SK-N-SH (cell line): ENCODE measurements around the gene MXI1. TPM values are rescaled to one million over a fixed set of nuclear protein-coding genes. Genes with fewer than 3 reads are reported as not detected.

Experiments used
- CTCF ChIA-PET: fragments of 300-600, 350-600 bp; formaldehyde crosslinking; extraction: SDS; loops from one replicate; lab custom pipeline; 2021; lab: Yijun Ruan, JAX
- POLR2A ChIA-PET: fragments of 350-600 bp; sonication (Branson Sonifier 250); formaldehyde crosslinking; extraction: SDS; loops from one replicate; lab custom pipeline; 2020; ENCODE audit warnings: antibody characterized with exemption, inconsistent platforms; lab: Yijun Ruan, JAX
- DNase-seq: peaks from one replicate; pipeline ENCODE4 v3.0.0; 2012
- H2AFZ ChIP-seq: fragments of 200-600 bp; sonication (generic); 2 replicates; pipeline ENCODE4 v1.8.1; 2016; ENCODE audit warnings: antibody characterized with exemption, mild to moderate bottlenecking, low read depth
- H3F3A ChIP-seq: fragments of 200-600 bp; sonication (generic); replicated peaks from 2 replicates; pipeline ENCODE3; 2016; ENCODE audit warnings: antibody characterized with exemption, mild to moderate bottlenecking; ENCODE audit not compliant: insufficient read depth
- H3K27ac ChIP-seq, 2 experiments: fragments of 200-500 bp in 1 of 2; fragments of 200-600 bp in 1 of 2; sonication (Bioruptor generic) in 1 of 2; sonication (generic), shearing (Covaris generic) in 1 of 2; 2 replicates each; pipeline versions ENCODE4 v1.5.1 to v1.6.1; 2014 to 2016; ENCODE audit warnings: low read depth in 2 of 2, inconsistent platforms in 1 of 2, low read length in 1 of 2, mild to moderate bottlenecking in 1 of 2, mixed read lengths in 1 of 2
- H3K27me3 ChIP-seq: fragments of 200-600 bp; sonication (generic), shearing (Covaris generic); 2 replicates; pipeline ENCODE4 v1.6.1; 2016; ENCODE audit warnings: mixed run types; ENCODE audit not compliant: insufficient read depth
- H3K36me3 ChIP-seq, 2 experiments: fragments of 200-500 bp in 1 of 2; fragments of 200-600 bp in 1 of 2; sonication (Bioruptor generic) in 1 of 2; sonication (generic) in 1 of 2; replicated peaks in 1 of 2; 2 replicates each; pipeline versions ENCODE3 to v1.5.1; 2014 to 2016; ENCODE audit warnings: low read length in 1 of 2, mild to moderate bottlenecking in 1 of 2; ENCODE audit not compliant: insufficient read depth in 2 of 2, control insufficient read depth in 1 of 2
- H3K4me1 ChIP-seq, 2 experiments: fragments of 200-500 bp in 1 of 2; fragments of 200-600 bp in 1 of 2; sonication (Bioruptor generic) in 1 of 2; sonication (generic), shearing (Covaris generic) in 1 of 2; 2 replicates each; pipeline versions ENCODE4 v1.5.1 to v1.6.1; 2014 to 2016; ENCODE audit warnings: low read depth in 1 of 2, low read length in 1 of 2, mixed run types in 1 of 2; ENCODE audit not compliant: insufficient read depth in 2 of 2, control insufficient read depth in 1 of 2
- H3K4me2 ChIP-seq: fragments of 200-600 bp; sonication (generic), shearing (Covaris generic); 2 replicates; pipeline ENCODE4 v1.6.1; 2017; ENCODE audit warnings: mixed run types
- H3K4me3 ChIP-seq, 2 experiments: fragments of 200-500 bp in 1 of 2; fragments of 200-600 bp in 1 of 2; sonication (Bioruptor generic) in 1 of 2; sonication (generic), shearing (Covaris generic) in 1 of 2; 2 replicates each; pipeline versions ENCODE4 v1.5.1 to v1.8.1; 2014 to 2016; ENCODE audit warnings: low read depth in 2 of 2, inconsistent platforms in 1 of 2, low read length in 1 of 2, mild to moderate bottlenecking in 1 of 2, mixed read lengths in 1 of 2, moderate library complexity in 1 of 2
- H3K79me2 ChIP-seq: fragments of 200-600 bp; sonication (generic); 2 replicates; pipeline ENCODE4 v1.8.1; 2017; ENCODE audit warnings: mild to moderate bottlenecking; ENCODE audit not compliant: insufficient read depth
- H3K9ac ChIP-seq: fragments of 200-600 bp; sonication (generic); 2 replicates; pipeline ENCODE4 v1.6.1; 2017; ENCODE audit warnings: mixed run types
- H3K9me2 ChIP-seq: fragments of 200-600 bp; sonication (generic); 2 replicates; pipeline ENCODE4 v1.6.1; 2017; ENCODE audit warnings: mixed run types
- H3K9me3 ChIP-seq: fragments of 200-600 bp; sonication (generic); 2 replicates; pipeline ENCODE4 v1.6.1; 2017; ENCODE audit warnings: mixed run types, mild to moderate bottlenecking, moderate library complexity
- H4K20me1 ChIP-seq: fragments of 200-600 bp; sonication (generic); 2 replicates; pipeline ENCODE4 v1.6.1; 2017; ENCODE audit warnings: mild to moderate bottlenecking, mixed run types; ENCODE audit not compliant: insufficient read depth
- CTCF ChIP-seq: fragments of 200-600 bp; sonication (generic); IDR thresholded peaks from 2 replicates; pipeline ENCODE4 v1.6.1; 2017; ENCODE audit warnings: antibody characterized with exemption, mild to moderate bottlenecking, moderate library complexity
- EP300 ChIP-seq, 2 experiments: IDR thresholded peaks; 2 replicates each; pipeline versions ENCODE4 v1.4.0 to v1.6.1; 2012; ENCODE audit warnings: borderline replicate concordance in 1 of 2, low read depth in 1 of 2, low read length in 1 of 2
- EZH2phosphoT487 ChIP-seq: fragments of 200-600 bp; sonication (generic); IDR thresholded peaks from 2 replicates; pipeline ENCODE4 v1.6.1; 2017; ENCODE audit warnings: low read depth, mixed run types, mild to moderate bottlenecking, antibody characterized with exemption, moderate library complexity, borderline replicate concordance
- FOSL2 ChIP-seq: IDR thresholded peaks from 2 replicates; pipeline ENCODE4 v1.4.0; 2012; ENCODE audit warnings: low read depth, mild to moderate bottlenecking, moderate library complexity, borderline replicate concordance
- FOXM1 ChIP-seq: IDR thresholded peaks from 2 replicates; pipeline ENCODE4 v1.4.0; 2012; ENCODE audit warnings: low read depth, mild to moderate bottlenecking
- GABPA ChIP-seq: IDR thresholded peaks from 2 replicates; pipeline ENCODE4 v1.4.0; 2012; ENCODE audit warnings: low read depth, mild to moderate bottlenecking
- IRF3 ChIP-seq: fragments of 150-350 bp; IDR thresholded peaks from 2 replicates; pipeline ENCODE4 v1.6.1; 2016; ENCODE audit warnings: mild to moderate bottlenecking, low read depth, low read length
- JUND ChIP-seq: IDR thresholded peaks from 2 replicates; pipeline ENCODE4 v1.4.0; 2012
- MAX ChIP-seq: IDR thresholded peaks from 2 replicates; pipeline ENCODE4 v1.4.0; 2012; ENCODE audit warnings: low read depth
- MXI1 ChIP-seq: IDR thresholded peaks from 2 replicates; pipeline ENCODE4 v1.6.1; 2012; ENCODE audit warnings: mild to moderate bottlenecking, low read depth, low read length, improper control_type of control experiment
- NFIC ChIP-seq: IDR thresholded peaks from 2 replicates; pipeline ENCODE4 v1.4.0; 2012; ENCODE audit warnings: borderline replicate concordance
- NRF1 ChIP-seq: IDR thresholded peaks from 2 replicates; pipeline ENCODE4 v1.6.1; 2012; ENCODE audit warnings: low read depth, mild to moderate bottlenecking, low read length
- PBX3 ChIP-seq: IDR thresholded peaks from 2 replicates; pipeline ENCODE4; 2012
- RAD21 ChIP-seq: IDR thresholded peaks from 2 replicates; pipeline ENCODE4 v1.6.1; 2012; ENCODE audit warnings: mild to moderate bottlenecking, low read length
- RFX5 ChIP-seq: IDR thresholded peaks from 2 replicates; pipeline ENCODE4 v1.6.1; 2012; ENCODE audit warnings: mild to moderate bottlenecking, improper control_type of control experiment, low read length
- SMC3 ChIP-seq: IDR thresholded peaks from 2 replicates; pipeline ENCODE4 v1.6.1; 2012; ENCODE audit warnings: low read depth, low read length, improper control_type of control experiment
- TEAD4 ChIP-seq: IDR thresholded peaks from 2 replicates; pipeline ENCODE4 v1.4.0; 2012; ENCODE audit warnings: mild to moderate bottlenecking, borderline replicate concordance; ENCODE audit not compliant: insufficient read depth
- USF1 ChIP-seq: IDR thresholded peaks from 2 replicates; pipeline ENCODE4 v1.4.0; 2012; ENCODE audit warnings: low read depth, borderline replicate concordance
- WGBS: methylation state at CpG from one replicate; pipeline ENCODE4 v1.1.6; 2017; ENCODE audit warnings: low lambda C conversion rate; 5-methylcytosine and 5-hydroxymethylcytosine counted together
- polyA plus RNA-seq, 3 experiments: library from polyadenylated mRNA; depleted of rRNA; stranded (reverse); fragments of >200 nt; gene quantifications; 2 replicates each; pipeline ENCODE4 v1.2.3, GENCODE V29; 2012

The MXI1 gene
- polyA plus RNA-seq, 1 of the 3 experiments (the other 2 are of a cell fraction), result 13.8 TPM

GRCh38 chr10:110221721-110222261 lies 14.4 kb downstream of the MXI1 start:
- Histone ChIP-seq H3K4me2 (peak overlapping the region; percentile 71), H3K79me2 (no peaks in the 10 kb centered on the region), H3K9me3 (no peaks in the 10 kb centered on the region), H3K36me3 (no peaks in the 10 kb centered on the region), H3K4me3 (peak overlapping the region; percentile 29 to 49; a peak in 3 of 4 replicates), H3K27me3 (no peaks in the 10 kb centered on the region), H3F3A (no peaks in the 10 kb centered on the region), H3K27ac (peak overlapping the region in 1 of 2 experiments; percentile 38; a peak in 2 of 4 replicates), H3K9me2 (no peaks in the 10 kb centered on the region), H3K9ac (peak overlapping the region; percentile 31; the same call in 1 of the 2 replicates), H4K20me1 (no peaks in the 10 kb centered on the region), H3K4me1 (peaks cover 0 to 9% of the 10 kb centered on the region in 2 experiments; a peak in 2 of 4 replicates), H2AFZ (peak overlapping the region; percentile 66; the same call in 1 of the 2 replicates)
- 38% methylated on average over 20 of the region's 20 CpGs for WGBS
- peak; percentile 27 for DNase-seq
- peak; percentile 62; the same call in 1 of the 2 replicates for TF ChIP-seq FOSL2
- TF ChIP-seq TEAD4, result no peak
- no peak for TF ChIP-seq GABPA
- no peak for TF ChIP-seq EP300 (IDR thresholded peaks at IDR 0.05; ENCODE audit: borderline replicate concordance in 1 of 2, low read depth in 1 of 2, low read length in 1 of 2)
- TF ChIP-seq SMC3, result peak; percentile 7; the same call in 1 of the 2 replicates
- no peak for TF ChIP-seq NFIC
- peak; percentile 11; the same call in 1 of the 2 replicates for TF ChIP-seq PBX3
- TF ChIP-seq RAD21, result no peak
- 0 out of 2 replicates have a peak, but pooled peaks have one; percentile 23 for TF ChIP-seq MAX
- TF ChIP-seq USF1, result no peak
- no peak for TF ChIP-seq NRF1
- TF ChIP-seq MXI1, result no peak
- TF ChIP-seq EZH2phosphoT487, result no peak
- no peak for TF ChIP-seq FOXM1
- no peak for TF ChIP-seq IRF3
- TF ChIP-seq CTCF, result peak; percentile 39
- TF ChIP-seq RFX5, result no peak
- no peak; the same call in 1 of the 2 replicates for TF ChIP-seq JUND
- ChIA-PET POLR2A (interaction anchor here (1.6 kb wide), 1 partner anchor 11 kb away, joined by 7 read pairs; no protein-coding TSS in a partner anchor), CTCF (interaction anchor here (0.7 to 6.0 kb wide), 4 partner anchors 9 to 83 kb away, joined by 4 to 32 read pairs (median 6); no protein-coding TSS in a partner anchor)
